Effector memory CD4-positive, alpha-beta T cell (primary cell): ENCODE measurements around the gene GPR39.

Experiments
- DNase-seq, 3 donors: peaks; one replicate each; pipeline ENCODE4 v3.0.0-alpha.2; 2020
- H3K27ac ChIP-seq: 2 replicates; pipeline ENCODE4 v1.7.0; 2013; ENCODE audit warnings: mild to moderate bottlenecking, low read length, moderate library complexity; ENCODE audit not compliant: insufficient read depth, poor library complexity, severe bottlenecking
- H3K27me3 ChIP-seq: replicated peaks from 2 replicates; pipeline ENCODE4 v1.7.0; 2013; ENCODE audit warnings: mild to moderate bottlenecking, low read length; ENCODE audit not compliant: insufficient read depth, control insufficient read depth, poor library complexity, severe bottlenecking
- H3K36me3 ChIP-seq: 2 replicates; pipeline ENCODE4 v1.7.0; 2013; ENCODE audit warnings: mild to moderate bottlenecking, low read length, moderate library complexity; ENCODE audit not compliant: control insufficient read depth, insufficient read depth
- H3K4me1 ChIP-seq: 2 replicates; pipeline ENCODE4 v1.7.0; 2013; ENCODE audit warnings: low read length, mild to moderate bottlenecking; ENCODE audit not compliant: control insufficient read depth, insufficient read depth, poor library complexity, severe bottlenecking
- H3K4me3 ChIP-seq: 2 replicates; pipeline ENCODE4 v1.7.0; 2013; ENCODE audit warnings: low read length, low read depth, mild to moderate bottlenecking; ENCODE audit not compliant: insufficient read depth, poor library complexity, severe bottlenecking
- H3K9me3 ChIP-seq: 2 replicates; pipeline ENCODE4 v1.7.0; 2013; ENCODE audit warnings: mild to moderate bottlenecking, low read length, moderate library complexity; ENCODE audit not compliant: control insufficient read depth

GPR39 gene

GRCh38 chr2:132404056-132404455 is 12.5 kb upstream of the GPR39 start:
- Histone ChIP-seq H3K27me3 (no peaks in the 10 kb centered on the region), H3K4me3 (no peak overlapping the region), H3K27ac (no peak overlapping the region), H3K4me1 (no peaks in the 10 kb centered on the region), H3K36me3 (no peaks in the 10 kb centered on the region), H3K9me3 (no peaks in the 10 kb centered on the region)
- no peak for DNase-seq

- no peak overlapping the region for H3K27ac ChIP-seq
- H3K27me3 ChIP-seq: no peaks in the 10 kb centered on the region
- H3K4me1 ChIP-seq: no peaks in the 10 kb centered on the region
- H3K4me3 ChIP-seq: no peak overlapping the region
- H3K9me3 ChIP-seq: no peaks in the 10 kb centered on the region
- H3K36me3 ChIP-seq: no peaks in the 10 kb centered on the region
- no peak for DNase-seq
Measured at GRCh38 chr2:132407784-132408183, 8.8 kb upstream of the GPR39 start.

- no peak for DNase-seq
Measured at GRCh38 chr2:132412021-132412420, 4.6 kb upstream of the GPR39 start.

GRCh38 chr2:132414081-132414480 is 2.5 kb upstream of the GPR39 start:
- no peaks in the 10 kb centered on the region for H3K4me1 ChIP-seq
- DNase-seq: no peak
- no peak overlapping the region for H3K4me3 ChIP-seq
- H3K27me3 ChIP-seq: peaks cover 3% of the 10 kb centered on the region
- H3K36me3 ChIP-seq: no peaks in the 10 kb centered on the region
- no peaks in the 10 kb centered on the region for H3K9me3 ChIP-seq
- no peak overlapping the region for H3K27ac ChIP-seq

More at GRCh38 chr2:132412021-132412420, 4.6 kb upstream of the GPR39 start:
- no peak overlapping the region for H3K27ac ChIP-seq
- H3K27me3 ChIP-seq: no peaks in the 10 kb centered on the region
- no peaks in the 10 kb centered on the region for H3K36me3 ChIP-seq
- no peak overlapping the region for H3K4me3 ChIP-seq
- H3K4me1 ChIP-seq: no peaks in the 10 kb centered on the region
- no peaks in the 10 kb centered on the region for H3K9me3 ChIP-seq

- Histone ChIP-seq H3K4me1 (no peaks in the 10 kb centered on the region), H3K27me3 (peaks cover 3% of the 10 kb centered on the region), H3K9me3 (no peaks in the 10 kb centered on the region), H3K4me3 (no peak overlapping the region), H3K27ac (no peak overlapping the region), H3K36me3 (no peaks in the 10 kb centered on the region)
- DNase-seq: no peak
Measured at GRCh38 chr2:132415256-132415914, 1.2 kb upstream of the GPR39 start.

- no peak overlapping the region for H3K27ac ChIP-seq
- no peaks in the 10 kb centered on the region for H3K36me3 ChIP-seq
- DNase-seq: no peak
- H3K27me3 ChIP-seq: peaks cover 3% of the 10 kb centered on the region
- no peaks in the 10 kb centered on the region for H3K4me1 ChIP-seq
- H3K9me3 ChIP-seq: no peaks in the 10 kb centered on the region
- H3K4me3 ChIP-seq: no peak overlapping the region
Measured at GRCh38 chr2:132415915-132416722, 486 bp upstream of the GPR39 start.

GRCh38 chr2:132417430-132418035 is 928 bp downstream of the GPR39 start:
- no peak overlapping the region for H3K27ac ChIP-seq
- no peaks in the 10 kb centered on the region for H3K9me3 ChIP-seq
- no peak for DNase-seq
- no peak overlapping the region for H3K4me3 ChIP-seq
- H3K4me1 ChIP-seq: no peaks in the 10 kb centered on the region
- H3K27me3 ChIP-seq: peaks cover 3% of the 10 kb centered on the region
- no peaks in the 10 kb centered on the region for H3K36me3 ChIP-seq

GRCh38 chr2:132419235-132419634 is 2.6 kb downstream of the GPR39 start:
- DNase-seq: no peak
- Histone ChIP-seq H3K4me3 (no peak overlapping the region), H3K4me1 (no peaks in the 10 kb centered on the region), H3K36me3 (no peaks in the 10 kb centered on the region), H3K27ac (no peak overlapping the region), H3K9me3 (no peaks in the 10 kb centered on the region), H3K27me3 (peaks cover 3% of the 10 kb centered on the region)

GRCh38 chr2:132419941-132420340 is 3.3 kb downstream of the GPR39 start:
- H3K4me1 ChIP-seq: no peaks in the 10 kb centered on the region
- H3K4me3 ChIP-seq: no peak overlapping the region
- no peaks in the 10 kb centered on the region for H3K9me3 ChIP-seq
- no peak overlapping the region for H3K27ac ChIP-seq
- no peaks in the 10 kb centered on the region for H3K36me3 ChIP-seq
- peaks cover 3% of the 10 kb centered on the region for H3K27me3 ChIP-seq
- DNase-seq: no peak
